ENCODE results near the gene CEND1. TPM values are rescaled to one million over a fixed set of nuclear protein-coding genes. Genes with fewer than 3 reads are reported as not detected.

The CEND1 gene
- total RNA-seq, 1 donor from 2014 or later, result 2.0 TPM

DNA sequence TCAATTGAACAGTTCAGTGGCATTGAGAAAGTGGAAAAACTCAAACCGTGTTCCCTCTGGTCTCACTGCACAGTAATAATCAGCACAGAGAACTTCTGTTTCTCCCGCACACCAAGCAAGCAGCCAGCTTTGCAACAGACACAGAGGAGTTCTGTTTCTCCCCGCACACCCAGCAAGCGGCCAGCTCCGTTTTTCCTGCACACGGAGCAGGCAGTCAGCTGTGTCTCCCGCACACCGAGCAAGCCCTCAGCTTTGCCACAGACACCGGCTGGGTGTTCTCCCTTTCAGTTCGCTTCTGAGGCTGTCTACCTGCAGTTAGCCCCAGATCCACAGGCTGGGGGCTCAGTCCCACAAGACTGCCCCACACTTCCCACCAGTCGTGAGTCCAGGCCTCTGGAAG lies 52.5 kb downstream of the CEND1 start:
- intact Hi-C loops (cut with micrococcal nuclease), result no loop called here

Other genes with a start within 250 kb of the CEND1 start
- gene LMNTD2, start 229.4 kb downstream of the CEND1 start, total RNA-seq, result 1.6 and 2.4 TPM in 2 replicates
- 22.3 and 23.4 TPM in 2 replicates for gene RASSF7, start 229.1 kb downstream of the CEND1 start, total RNA-seq
- 46.4 and 51.3 TPM in 2 replicates for gene PHRF1, start 213.6 kb downstream of the CEND1 start, total RNA-seq
- gene IRF7, start 174.1 kb downstream of the CEND1 start, total RNA-seq, result 50.9 and 55.3 TPM in 2 replicates
- gene CDHR5, start 165.1 kb downstream of the CEND1 start, total RNA-seq, result 0.07 TPM in 1 of 2 replicates, not detected in the other
- gene SCT, start 162.9 kb downstream of the CEND1 start, total RNA-seq, result not detected in 2 replicates
- 0.14 and 0.39 TPM in 2 replicates for gene DRD4, start 152.8 kb downstream of the CEND1 start, total RNA-seq
- 49.3 and 52.6 TPM in 2 replicates for gene DEAF1, start 94.9 kb downstream of the CEND1 start, total RNA-seq
- 21.9 and 22.6 TPM in 2 replicates for gene TMEM80, start 94.3 kb downstream of the CEND1 start, total RNA-seq
- gene EPS8L2, start 83.9 kb downstream of the CEND1 start, total RNA-seq, result 12.3 and 12.6 TPM in 2 replicates
- gene TALDO1, start 42.6 kb downstream of the CEND1 start, total RNA-seq, result 261 and 277 TPM in 2 replicates
- gene GATD1, start 12.6 kb downstream of the CEND1 start, total RNA-seq, result 60.8 and 61.5 TPM in 2 replicates
- gene SLC25A22, start 8.2 kb upstream of the CEND1 start, total RNA-seq, result 57.4 and 57.9 TPM in 2 replicates
- 40.1 and 41.9 TPM in 2 replicates for gene PIDD1, start 15.1 kb upstream of the CEND1 start, total RNA-seq
- gene RPLP2, start 19.9 kb upstream of the CEND1 start, total RNA-seq, result 2,156 and 2,169 TPM in 2 replicates
- gene PNPLA2, start 28.8 kb upstream of the CEND1 start, total RNA-seq, result 43.0 and 50.3 TPM in 2 replicates
- 6.4 and 8.0 TPM in 2 replicates for gene CRACR2B, start 37.8 kb upstream of the CEND1 start, total RNA-seq
- gene CD151, start 42.9 kb upstream of the CEND1 start, total RNA-seq, result 41.4 and 42.4 TPM in 2 replicates
- 105 and 106 TPM in 2 replicates for gene POLR2L, start 52.4 kb upstream of the CEND1 start, total RNA-seq
- 8.5 and 8.8 TPM in 2 replicates for gene TSPAN4, start 52.8 kb upstream of the CEND1 start, total RNA-seq
- gene CHID1, start 120.7 kb upstream of the CEND1 start, total RNA-seq, result 51.8 and 58.9 TPM in 2 replicates
- 59.6 and 69.5 TPM in 2 replicates for gene AP2A2, start 135.8 kb upstream of the CEND1 start, total RNA-seq
- gene MUC6, start 246.6 kb upstream of the CEND1 start, total RNA-seq, result not detected in 2 replicates